Activated T-helper 2 cell treated with anti-CD3 and anti-CD28 coated beads, Interferon-gamma antibody, Interleukin-2, Interleukin-4, amounts not matched to agents 10 μg/mL and 5 μg/mL and 100 μg/mL, durations not matched to agents 14 hours and 24 hours and 36 hours (primary cell): Measurements from ENCODE around the gene COMT. TPM values are rescaled to one million over a fixed set of nuclear protein-coding genes. Genes with fewer than 3 reads are reported as not detected.

ENCODE experiments used
- DNase-seq: peaks from one replicate; pipeline ENCODE4 v3.0.0; 2021; ENCODE audit warnings: low spot score
- H3K27ac Mint-ChIP-seq: one replicate; pipeline ENCODE4 v1.8.0; 2021; ENCODE audit warnings: mixed read lengths
- H3K27me3 Mint-ChIP-seq: one replicate; pipeline ENCODE4 v1.8.0; 2021; ENCODE audit warnings: low read depth, mixed read lengths
- H3K36me3 Mint-ChIP-seq: one replicate; pipeline ENCODE4 v1.8.0; 2021; ENCODE audit warnings: low read depth, mixed read lengths
- H3K4me1 Mint-ChIP-seq: one replicate; pipeline ENCODE4 v1.8.0; 2021; ENCODE audit warnings: low read depth, mixed read lengths
- H3K4me3 Mint-ChIP-seq: one replicate; pipeline ENCODE4 v1.8.0; 2021; ENCODE audit warnings: low read depth, mild to moderate bottlenecking, moderate library complexity, mixed read lengths
- H3K9me3 Mint-ChIP-seq: one replicate; pipeline ENCODE4 v1.8.0; 2021; ENCODE audit warnings: mixed read lengths
- intact Hi-C: fragments of 100-400 bp; cut with micrococcal nuclease; formaldehyde crosslinking; loops from one replicate; pipeline ENCODE4 v1.15.1; 2023
- total RNA-seq: library from RNA; stranded (reverse); gene quantifications from 2 replicates; pipeline ENCODE4 v1.2.3, GENCODE V29; 2022

Gene COMT
- total RNA-seq, 1 donor from 2014 or later = 93.4 TPM

- peaks cover 7% of the 10 kb centered on the region for H3K4me1 Mint-ChIP-seq
- peaks cover 25% of the 10 kb centered on the region for H3K36me3 Mint-ChIP-seq
- intact Hi-C loops = no loop called here
- no peak for DNase-seq
- H3K27me3 Mint-ChIP-seq = no peaks in the 10 kb centered on the region
- no peak overlapping the region for H3K27ac Mint-ChIP-seq
- no peaks in the 10 kb centered on the region for H3K9me3 Mint-ChIP-seq
- no peak overlapping the region for H3K4me3 Mint-ChIP-seq
Measured at GRCh38 chr22:19912271-19912999, 29.1 kb upstream of the COMT start.

DNA sequence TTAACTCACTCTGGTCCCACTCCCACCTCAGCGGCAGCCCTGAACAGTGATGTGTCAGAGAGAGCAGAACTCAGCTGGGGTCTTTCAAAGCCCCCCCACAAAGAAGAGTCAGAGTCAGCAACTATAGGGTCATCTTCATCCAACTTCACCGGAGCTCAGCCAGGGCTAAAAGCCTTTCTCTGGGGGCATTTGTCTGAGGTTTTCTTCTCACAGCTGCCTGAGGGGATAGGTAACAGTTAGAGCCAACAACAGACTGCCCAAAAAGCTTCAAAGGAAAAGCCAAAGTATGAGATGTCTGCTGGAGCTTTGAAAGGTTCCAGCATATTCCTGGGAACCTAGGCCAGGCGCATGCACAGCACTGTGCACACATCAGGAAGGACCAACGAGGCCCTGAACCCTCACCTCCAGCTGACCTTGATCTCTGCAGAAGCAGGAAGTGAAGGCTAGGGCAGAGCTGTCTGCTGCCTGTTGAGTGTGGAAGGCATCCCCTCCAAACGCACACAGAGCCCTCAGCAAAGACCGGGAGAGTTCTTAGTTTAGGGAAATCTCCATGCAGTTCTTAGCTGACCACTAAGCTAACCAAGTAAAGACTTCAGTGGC, 28.1 kb upstream of the COMT start:
- intact Hi-C loops = no loop called here
- Mint-ChIP-seq H3K36me3 (peaks cover 25% of the 10 kb centered on the region), H3K9me3 (no peaks in the 10 kb centered on the region), H3K27ac (no peak overlapping the region), H3K4me3 (no peak overlapping the region), H3K4me1 (peaks cover 7% of the 10 kb centered on the region), H3K27me3 (no peaks in the 10 kb centered on the region)
- DNase-seq = no peak

GRCh38 chr22:19914201-19914943, 27.2 kb upstream of the COMT start:
- H3K9me3 Mint-ChIP-seq = no peaks in the 10 kb centered on the region
- H3K27ac Mint-ChIP-seq = no peak overlapping the region
- intact Hi-C loops = no loop called here
- H3K4me3 Mint-ChIP-seq = no peak overlapping the region
- peaks cover 25% of the 10 kb centered on the region for H3K36me3 Mint-ChIP-seq
- H3K27me3 Mint-ChIP-seq = no peaks in the 10 kb centered on the region
- peaks cover 5% of the 10 kb centered on the region for H3K4me1 Mint-ChIP-seq
- DNase-seq = no peak

DNA sequence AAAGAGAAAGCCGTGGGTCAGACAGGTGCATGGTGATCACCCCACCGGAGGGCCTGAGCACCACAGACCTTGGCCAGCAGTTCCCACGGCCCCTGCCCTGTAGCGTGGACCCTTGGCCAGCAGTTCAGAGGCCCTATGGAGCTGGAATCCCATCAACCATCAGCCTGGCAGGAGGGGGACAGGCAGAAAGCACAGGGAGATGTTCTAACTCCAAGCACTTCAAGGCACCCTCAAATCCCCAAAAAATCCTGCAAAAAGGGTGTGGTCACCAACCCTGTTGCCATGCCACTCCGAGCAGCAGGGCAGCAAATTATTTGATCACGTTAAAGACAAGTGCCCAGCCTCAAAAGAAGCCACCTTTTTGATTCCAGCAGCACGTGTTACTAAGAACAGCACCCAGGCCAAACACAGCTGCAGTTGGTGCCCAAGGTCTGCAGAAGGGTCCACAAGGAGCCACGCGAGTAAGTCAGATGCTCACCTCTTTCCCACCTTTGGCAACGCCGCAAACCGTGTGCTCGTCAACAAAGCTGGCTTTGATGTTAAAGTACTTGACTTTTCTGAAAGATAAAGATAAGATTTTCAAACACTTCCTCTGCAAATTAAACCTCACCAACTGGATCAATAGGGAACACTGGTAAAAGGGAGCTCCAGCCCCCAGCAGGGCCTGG, 26.2 kb upstream of the COMT start:
- H3K36me3 Mint-ChIP-seq = peaks cover 23% of the 10 kb centered on the region
- H3K4me3 Mint-ChIP-seq = no peak overlapping the region
- H3K27me3 Mint-ChIP-seq = no peaks in the 10 kb centered on the region
- no peaks in the 10 kb centered on the region for H3K9me3 Mint-ChIP-seq
- H3K27ac Mint-ChIP-seq = no peak overlapping the region
- no peaks in the 10 kb centered on the region for H3K4me1 Mint-ChIP-seq
- intact Hi-C loops = no loop called here
- DNase-seq = no peak

DNA sequence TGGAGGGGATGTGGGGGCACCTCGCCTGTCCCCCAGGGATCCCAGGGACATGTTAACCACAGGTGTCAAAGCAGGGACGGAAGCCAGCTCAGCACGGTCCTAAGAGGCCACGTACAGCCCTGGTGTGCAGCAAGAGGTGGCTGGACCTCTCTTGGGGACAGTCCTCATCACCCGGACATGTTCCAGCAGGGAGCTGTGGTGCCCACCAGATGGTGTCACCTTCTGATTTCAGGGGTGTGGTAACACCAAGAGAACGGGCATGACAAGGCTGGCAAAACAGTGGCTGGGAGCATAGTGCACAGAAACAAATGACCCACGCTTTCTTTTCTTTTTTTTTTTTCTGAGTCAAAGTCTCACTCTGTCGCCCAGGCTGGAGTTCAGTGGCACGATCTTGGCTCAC, 25.6 kb upstream of the COMT start:
- Mint-ChIP-seq H3K36me3 (peaks cover 23% of the 10 kb centered on the region), H3K4me1 (no peaks in the 10 kb centered on the region), H3K27ac (no peak overlapping the region), H3K27me3 (no peaks in the 10 kb centered on the region), H3K9me3 (no peaks in the 10 kb centered on the region), H3K4me3 (no peak overlapping the region)
- intact Hi-C loops = no loop called here
- DNase-seq = no peak

GRCh38 chr22:19916941-19917340, 24.6 kb upstream of the COMT start:
- intact Hi-C loops = no loop called here
- no peaks in the 10 kb centered on the region for H3K27me3 Mint-ChIP-seq
- H3K36me3 Mint-ChIP-seq = peaks cover 23% of the 10 kb centered on the region
- no peaks in the 10 kb centered on the region for H3K9me3 Mint-ChIP-seq
- H3K4me1 Mint-ChIP-seq = no peaks in the 10 kb centered on the region
- no peak overlapping the region for H3K27ac Mint-ChIP-seq
- no peak for DNase-seq
- H3K4me3 Mint-ChIP-seq = no peak overlapping the region

- Mint-ChIP-seq H3K36me3 (peaks cover 23% of the 10 kb centered on the region), H3K4me1 (no peaks in the 10 kb centered on the region), H3K27ac (no peak overlapping the region)
Measured at GRCh38 chr22:19917389-19918138, 24.0 kb upstream of the COMT start.

DNA sequence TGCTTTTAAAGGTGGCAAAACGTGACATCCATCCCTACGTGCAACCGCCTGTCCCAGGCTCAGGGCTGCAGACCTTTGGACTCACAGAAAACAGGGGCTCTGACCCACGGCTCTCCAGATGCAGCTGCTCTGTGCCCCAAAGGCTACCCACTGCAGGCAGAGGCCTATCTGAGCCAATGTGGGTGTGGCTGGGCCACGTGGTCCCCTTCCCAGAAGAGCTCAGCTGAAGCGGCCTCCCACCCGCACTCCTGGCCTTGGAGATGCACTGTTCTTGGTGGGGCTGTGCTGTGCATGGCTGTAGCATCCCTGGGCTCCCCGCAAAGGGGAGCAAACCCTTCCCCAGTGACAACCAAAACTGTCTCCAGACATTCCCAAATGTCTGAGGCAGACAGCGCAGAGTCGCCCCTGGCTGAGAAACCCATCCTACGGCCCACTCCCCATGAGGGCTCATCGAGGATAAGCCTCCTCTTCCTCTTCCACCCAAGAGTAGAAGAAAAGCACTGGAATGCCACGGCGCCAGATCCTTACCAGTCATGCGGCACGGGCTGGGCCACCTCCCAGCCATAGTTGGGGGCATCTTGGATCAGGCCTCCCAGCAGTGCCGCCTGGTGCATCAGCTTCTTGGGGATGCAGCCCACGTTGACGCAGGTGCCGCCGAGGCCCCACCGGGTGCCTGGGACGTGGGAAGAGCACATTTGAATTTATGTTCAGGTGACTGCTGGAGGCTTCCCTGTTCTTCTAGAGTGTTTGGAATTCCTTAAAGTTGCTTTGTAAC, 23.1 kb upstream of the COMT start:
- intact Hi-C loops = no loop called here
- Mint-ChIP-seq H3K27me3 (no peaks in the 10 kb centered on the region), H3K36me3 (peaks cover 17% of the 10 kb centered on the region), H3K9me3 (no peaks in the 10 kb centered on the region), H3K4me3 (no peak overlapping the region), H3K27ac (no peak overlapping the region), H3K4me1 (no peaks in the 10 kb centered on the region)
- DNase-seq = no peak

More at GRCh38 chr22:19917389-19918138, 24.0 kb upstream of the COMT start:
- Mint-ChIP-seq H3K9me3 (no peaks in the 10 kb centered on the region), H3K4me3 (no peak overlapping the region), H3K27me3 (no peaks in the 10 kb centered on the region)
- intact Hi-C loops = no loop called here
- no peak for DNase-seq

- Mint-ChIP-seq H3K4me1 (no peaks in the 10 kb centered on the region), H3K27ac (no peak overlapping the region), H3K27me3 (no peaks in the 10 kb centered on the region), H3K4me3 (no peak overlapping the region), H3K36me3 (peaks cover 4% of the 10 kb centered on the region), H3K9me3 (no peaks in the 10 kb centered on the region)
- intact Hi-C loops = no loop called here
- DNase-seq = no peak
Measured at GRCh38 chr22:19919701-19920363, 21.7 kb upstream of the COMT start.

- H3K4me1 Mint-ChIP-seq = no peaks in the 10 kb centered on the region
- no peak overlapping the region for H3K4me3 Mint-ChIP-seq
- H3K27ac Mint-ChIP-seq = no peak overlapping the region
- H3K27me3 Mint-ChIP-seq = no peaks in the 10 kb centered on the region
- no peaks in the 10 kb centered on the region for H3K36me3 Mint-ChIP-seq
- no peaks in the 10 kb centered on the region for H3K9me3 Mint-ChIP-seq
- DNase-seq = no peak
- intact Hi-C loops = no loop called here
Measured at GRCh38 chr22:19921544-19922081, 20.0 kb upstream of the COMT start.

DNA sequence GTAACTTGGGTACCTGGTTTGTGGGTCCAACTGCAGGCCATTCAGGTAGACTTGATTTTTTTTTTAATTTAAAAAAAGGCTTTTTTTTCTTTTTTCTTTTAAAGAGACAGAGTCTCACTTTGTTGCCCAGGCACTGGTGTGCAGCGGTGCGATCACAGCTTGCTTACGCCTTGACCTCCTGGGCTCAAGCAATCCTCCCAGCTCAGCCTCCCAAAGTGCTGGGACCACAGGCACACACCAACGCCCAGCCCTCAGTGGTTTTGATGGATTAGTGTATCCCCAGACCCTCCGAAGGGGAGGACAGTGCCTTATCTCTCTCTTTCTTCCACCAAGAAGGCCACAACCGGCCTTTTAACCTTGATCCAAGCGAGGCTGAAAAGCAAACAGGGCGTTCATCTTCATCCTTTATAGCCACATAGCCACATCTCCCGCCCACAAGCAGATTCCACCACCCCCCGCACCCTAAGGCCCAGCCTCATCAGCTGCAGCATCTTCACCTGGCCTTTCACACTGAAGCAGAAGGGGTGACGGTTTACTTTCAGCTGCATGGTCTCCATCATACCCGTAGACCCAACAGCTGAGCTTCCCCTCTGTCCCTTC, 17.6 kb upstream of the COMT start:
- H3K36me3 Mint-ChIP-seq = no peaks in the 10 kb centered on the region

More for the DNA sequence above, 17.6 kb upstream of the COMT start:
- no peaks in the 10 kb centered on the region for H3K27me3 Mint-ChIP-seq
- no peak overlapping the region for H3K27ac Mint-ChIP-seq
- DNase-seq = no peak
- no peaks in the 10 kb centered on the region for H3K4me1 Mint-ChIP-seq
- intact Hi-C loops = no loop called here
- no peaks in the 10 kb centered on the region for H3K9me3 Mint-ChIP-seq
- no peak overlapping the region for H3K4me3 Mint-ChIP-seq
